Measurements from ENCODE around the gene MKKS. TPM values are rescaled to one million over a fixed set of nuclear protein-coding genes. Genes with fewer than 3 reads are reported as not detected.

The MKKS gene
- total and polyA plus RNA-seq, 9 donors, result 7.7 to 21.9 (median 15.0) TPM

DNA sequence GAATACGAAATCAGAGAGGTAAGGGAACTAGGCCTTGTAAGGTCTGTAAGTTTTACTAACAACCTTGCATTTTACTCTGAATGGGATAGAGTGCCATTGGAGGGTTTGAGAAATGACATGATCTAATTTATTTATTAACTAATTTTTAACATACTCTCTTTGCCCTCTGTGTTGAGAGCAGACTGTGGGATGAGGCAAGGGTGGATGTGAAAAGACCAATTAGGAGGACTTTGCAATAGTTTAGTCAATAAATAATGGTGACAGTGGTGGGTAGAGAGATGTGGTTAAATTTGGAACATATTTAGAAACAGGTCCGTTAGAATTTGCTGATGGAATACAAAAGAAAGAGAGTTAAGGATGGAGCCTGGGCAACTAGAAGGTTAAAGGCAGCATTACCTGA is 60.0 kb downstream of the MKKS start:
- H3K36me3 ChIP-seq, result no peaks in the 10 kb centered on the region
- no peak overlapping the region for H3K27ac ChIP-seq
- H3K27me3 ChIP-seq, result no peaks in the 10 kb centered on the region
- TF ChIP-seq POLR2A (IDR thresholded peaks at IDR 0.05) (no peak), EP300 (IDR thresholded peaks at IDR 0.05) (no peak)
- TF ChIP-seq, protein P1, sequence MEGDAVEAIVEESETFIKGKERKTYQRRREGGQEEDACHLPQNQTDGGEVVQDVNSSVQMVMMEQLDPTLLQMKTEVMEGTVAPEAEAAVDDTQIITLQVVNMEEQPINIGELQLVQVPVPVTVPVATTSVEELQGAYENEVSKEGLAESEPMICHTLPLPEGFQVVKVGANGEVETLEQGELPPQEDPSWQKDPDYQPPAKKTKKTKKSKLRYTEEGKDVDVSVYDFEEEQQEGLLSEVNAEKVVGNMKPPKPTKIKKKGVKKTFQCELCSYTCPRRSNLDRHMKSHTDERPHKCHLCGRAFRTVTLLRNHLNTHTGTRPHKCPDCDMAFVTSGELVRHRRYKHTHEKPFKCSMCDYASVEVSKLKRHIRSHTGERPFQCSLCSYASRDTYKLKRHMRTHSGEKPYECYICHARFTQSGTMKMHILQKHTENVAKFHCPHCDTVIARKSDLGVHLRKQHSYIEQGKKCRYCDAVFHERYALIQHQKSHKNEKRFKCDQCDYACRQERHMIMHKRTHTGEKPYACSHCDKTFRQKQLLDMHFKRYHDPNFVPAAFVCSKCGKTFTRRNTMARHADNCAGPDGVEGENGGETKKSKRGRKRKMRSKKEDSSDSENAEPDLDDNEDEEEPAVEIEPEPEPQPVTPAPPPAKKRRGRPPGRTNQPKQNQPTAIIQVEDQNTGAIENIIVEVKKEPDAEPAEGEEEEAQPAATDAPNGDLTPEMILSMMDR (IDR thresholded peaks at IDR 0.05), result no peak
- H3K4me1 ChIP-seq (ENCODE audit: insufficient read depth), result peaks cover 2% of the 10 kb centered on the region
- no peak overlapping the region for H3K4me3 ChIP-seq
- 55 to 60% (median 58%) methylated on average over 2 of the region's 2 CpGs for WGBS, 3 donors
- intact Hi-C loops (cut with DNase I), result no loop called here
- H3K9me3 ChIP-seq, result no peaks in the 10 kb centered on the region
- no peak for DNase-seq

DNA sequence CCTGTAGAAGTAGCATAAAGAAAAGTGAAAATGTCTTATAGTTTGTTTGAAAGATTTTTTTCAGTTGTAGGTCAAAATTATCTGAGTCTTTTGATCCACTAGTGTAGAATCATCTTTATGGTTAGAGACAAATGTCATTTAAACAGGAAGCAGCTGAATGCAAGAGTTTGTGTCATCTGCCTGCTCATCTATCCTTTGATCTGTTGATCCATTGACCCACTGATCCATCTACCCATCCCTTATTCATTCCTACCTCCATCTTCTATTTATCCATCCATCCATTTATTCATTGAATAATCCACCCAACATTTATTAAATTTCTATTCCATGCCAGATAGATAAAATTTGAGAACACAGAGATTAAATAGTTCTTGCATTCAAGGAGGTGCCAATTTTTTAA is 62.6 kb downstream of the MKKS start:
- Histone ChIP-seq H3K27me3 (no peaks in the 10 kb centered on the region), H3K4me3 (no peak overlapping the region), H3K36me3 (no peaks in the 10 kb centered on the region), H3K9me3 (no peaks in the 10 kb centered on the region), H3K4me1 (ENCODE audit: insufficient read depth) (peaks cover 2% of the 10 kb centered on the region), H3K27ac (no peak overlapping the region)
- intact Hi-C loops (cut with DNase I), result no loop called here
- no peak for DNase-seq
- TF ChIP-seq, protein P1 (IDR thresholded peaks at IDR 0.05), result no peak
- TF ChIP-seq POLR2A (IDR thresholded peaks at IDR 0.05) (no peak), EP300 (IDR thresholded peaks at IDR 0.05) (no peak)

DNA sequence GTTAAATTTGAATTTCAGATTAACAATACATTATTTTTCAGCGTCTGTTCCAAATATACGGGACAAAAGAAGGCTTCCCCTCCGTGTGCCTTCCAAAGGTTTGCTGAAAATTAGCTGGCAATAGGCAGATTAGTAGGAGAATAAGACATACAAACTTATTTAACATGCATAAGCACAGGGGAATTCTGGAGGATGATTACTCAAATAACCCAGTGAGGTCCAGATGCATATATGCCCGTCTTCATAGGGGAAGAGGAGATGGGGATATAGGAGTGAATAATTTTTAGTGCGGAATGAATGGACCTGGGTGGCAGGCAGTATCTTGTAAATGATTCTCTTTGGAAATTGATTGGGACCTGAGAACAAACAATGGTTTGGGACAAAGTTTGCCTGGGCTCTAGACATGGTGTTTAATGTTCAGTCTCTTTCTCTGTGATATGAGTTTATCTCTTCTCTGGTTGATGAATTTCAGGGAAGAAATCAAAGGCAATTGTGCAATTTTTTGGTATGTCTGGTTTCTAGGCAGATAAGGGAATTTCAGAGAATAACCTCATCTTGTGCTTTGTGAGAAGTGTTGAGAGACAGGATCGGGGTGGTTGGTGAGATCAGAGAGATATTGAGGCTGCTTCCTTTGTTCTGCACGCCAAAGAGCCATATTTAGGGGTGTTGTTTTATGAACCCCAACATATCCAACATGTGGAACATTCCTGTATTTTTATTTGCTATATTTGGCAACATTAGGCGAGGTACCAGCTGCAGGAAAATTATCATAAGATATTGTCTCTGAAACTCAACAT is 63.7 kb downstream of the MKKS start:
- DNase-seq, result no peak
- Histone ChIP-seq H3K27ac (no peak overlapping the region), H3K36me3 (no peaks in the 10 kb centered on the region), H3K9me3 (no peaks in the 10 kb centered on the region), H3K4me1 (ENCODE audit: insufficient read depth) (peaks cover 2% of the 10 kb centered on the region), H3K4me3 (no peak overlapping the region), H3K27me3 (no peaks in the 10 kb centered on the region)
- WGBS, 3 donors, result 69 to 82% (median 76%) methylated on average over 8 of the region's 8 CpGs
- TF ChIP-seq EP300 (IDR thresholded peaks at IDR 0.05) (no peak), POLR2A (IDR thresholded peaks at IDR 0.05) (no peak)
- TF ChIP-seq, protein P1 (IDR thresholded peaks at IDR 0.05), result no peak
- intact Hi-C loops (cut with DNase I), result no loop called here

DNA sequence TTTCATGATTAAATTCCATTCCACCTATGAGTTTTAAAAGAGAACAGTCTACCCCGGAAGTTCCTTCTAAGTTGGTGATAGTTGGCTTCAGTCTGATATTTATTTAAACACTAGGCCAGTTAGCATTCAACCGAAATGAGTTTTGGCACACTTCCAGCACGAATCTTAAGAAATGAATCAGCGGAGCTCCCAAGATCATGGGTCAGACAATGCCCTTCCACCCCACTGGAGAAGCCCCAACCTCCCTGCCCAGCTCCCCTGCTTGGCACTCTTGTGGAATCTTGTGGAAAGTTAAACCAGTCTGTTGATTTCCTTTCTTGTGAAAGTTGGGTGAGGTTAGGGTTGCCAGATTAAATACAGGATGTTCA is 64.3 kb downstream of the MKKS start:
- TF ChIP-seq POLR2A (IDR thresholded peaks at IDR 0.05) (no peak), EP300 (IDR thresholded peaks at IDR 0.05) (no peak)
- TF ChIP-seq, protein P1 (IDR thresholded peaks at IDR 0.05), result no peak
- peaks cover 2% of the 10 kb centered on the region for H3K4me1 ChIP-seq (ENCODE audit: insufficient read depth)
- H3K36me3 ChIP-seq, result no peaks in the 10 kb centered on the region
- H3K27me3 ChIP-seq, result no peaks in the 10 kb centered on the region
- peak in 1 of 5 donors; percentile 8 for DNase-seq
- no peaks in the 10 kb centered on the region for H3K9me3 ChIP-seq
- intact Hi-C loops (cut with DNase I), result no loop called here
- H3K27ac ChIP-seq, result no peak overlapping the region
- WGBS, 3 donors, result 27 to 41% (median 36%) methylated on average over 4 of the region's 4 CpGs
- no peak overlapping the region for H3K4me3 ChIP-seq
